CD4-positive, alpha-beta T cell treated with Interleukin-4 for 4 hours (primary cell): ENCODE data around the gene DEUP1.

Source experiments
- DNase-seq: peaks from one replicate; pipeline ENCODE4 v3.0.0-alpha.2; 2020

The DEUP1 gene

GRCh38 chr11:93480756-93481155 lies 150.2 kb downstream of the DEUP1 start:
- DNase-seq: no peak

- DNase-seq: no peak
Measured at GRCh38 chr11:93481279-93481678, 150.7 kb downstream of the DEUP1 start.

- no peak for DNase-seq
Measured at GRCh38 chr11:93481696-93482095, 151.2 kb downstream of the DEUP1 start.

DNA sequence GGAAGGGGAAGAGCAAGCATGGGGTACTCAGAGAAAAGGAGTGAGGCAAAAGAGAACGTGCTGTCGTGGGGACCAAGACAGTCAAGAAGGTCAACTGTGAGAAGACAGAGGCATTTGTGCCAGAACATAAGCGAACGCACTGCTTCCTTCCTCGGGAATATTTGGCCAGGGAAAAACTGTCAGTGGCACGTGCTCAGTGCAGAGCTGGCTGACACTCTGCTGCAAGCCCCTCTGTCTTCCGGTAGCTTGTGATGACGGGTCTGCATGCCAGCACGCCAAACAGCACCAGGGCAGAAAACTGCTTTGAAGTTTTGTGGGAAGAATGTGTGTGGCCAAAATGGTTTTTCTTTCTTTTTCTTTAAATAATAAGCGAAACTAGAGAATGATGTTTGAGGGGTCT lies 152.0 kb downstream of the DEUP1 start:
- no peak for DNase-seq

DNA sequence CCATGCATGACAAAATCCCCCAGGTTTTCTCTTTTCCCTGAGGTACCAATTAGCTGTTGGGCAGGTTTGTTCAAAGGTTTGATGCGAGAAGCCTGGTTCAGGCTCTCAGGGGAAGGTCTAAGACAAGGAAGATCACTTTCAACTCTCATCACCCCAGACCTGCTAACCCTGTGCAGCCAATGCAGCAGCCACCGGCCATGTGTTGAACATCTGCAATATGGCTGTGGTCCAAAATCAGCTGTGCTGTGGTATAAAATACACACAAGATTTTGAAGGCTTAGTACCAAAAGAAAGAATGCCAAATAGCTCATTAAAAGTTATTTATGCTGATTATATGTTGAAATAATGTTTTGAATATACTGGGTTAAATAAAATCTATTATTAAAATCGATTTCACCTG lies 154.2 kb downstream of the DEUP1 start:
- DNase-seq: no peak

- DNase-seq: no peak
Measured at GRCh38 chr11:93485983-93486382, 155.4 kb downstream of the DEUP1 start.

- DNase-seq: no peak
Measured at GRCh38 chr11:93487032-93487483, 156.5 kb downstream of the DEUP1 start.
